ENCODE measurements around the gene SP3.

The SP3 gene

DNA sequence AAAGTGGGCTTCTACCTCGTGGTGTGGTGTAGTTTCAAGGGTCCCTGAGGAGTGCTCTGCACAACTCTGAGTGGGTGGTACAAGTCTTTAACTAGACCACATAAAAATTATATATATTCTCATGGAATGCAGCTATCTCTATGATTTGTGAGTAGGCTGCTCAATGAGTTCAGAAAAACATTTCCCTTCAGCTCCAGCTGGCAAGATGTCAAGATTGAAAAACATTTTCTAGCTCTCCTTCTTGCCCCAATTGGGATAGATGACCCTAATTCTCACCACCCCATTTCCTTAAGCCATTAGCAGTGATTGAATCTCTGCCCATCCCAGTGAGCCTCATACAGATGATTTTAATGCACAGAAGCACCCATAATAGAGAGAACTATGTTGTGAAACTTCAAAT, 28.3 kb upstream of the SP3 start:
- no peak for DNase-seq

DNA sequence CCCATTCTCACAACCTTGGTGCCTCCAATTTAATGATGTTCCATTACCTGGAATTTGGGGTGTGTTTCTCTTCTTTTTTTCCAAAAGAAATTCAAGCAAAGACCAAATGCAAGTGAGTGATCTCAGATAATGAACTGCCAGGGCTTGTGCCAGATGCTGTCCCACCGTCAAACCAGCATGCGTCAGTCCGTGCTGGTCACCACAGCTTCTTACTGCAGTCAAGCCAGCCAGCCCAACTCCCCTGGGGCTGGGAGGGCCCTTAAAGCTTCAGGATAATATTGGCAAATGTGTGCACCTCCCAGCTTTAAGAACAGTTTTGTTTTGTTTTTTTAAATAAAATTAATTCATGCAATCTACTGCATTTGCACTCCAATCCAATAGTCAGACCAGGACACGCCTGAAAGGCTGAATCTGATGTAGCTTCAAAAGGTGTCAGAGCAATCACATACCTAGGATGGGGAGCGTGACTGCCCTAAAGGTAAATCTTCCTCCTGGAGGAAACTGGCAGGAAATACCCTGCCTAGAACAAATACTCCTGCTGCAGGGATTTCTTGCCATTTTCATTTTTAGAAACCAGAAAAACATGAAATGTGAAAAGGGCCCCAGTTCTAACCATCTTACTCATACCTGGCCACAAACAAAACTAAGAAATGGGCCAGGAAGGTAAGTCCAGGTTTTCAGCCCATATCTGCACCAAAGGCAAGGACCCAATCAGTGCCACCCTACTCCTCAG, 26.8 kb upstream of the SP3 start:
- DNase-seq = no peak

DNA sequence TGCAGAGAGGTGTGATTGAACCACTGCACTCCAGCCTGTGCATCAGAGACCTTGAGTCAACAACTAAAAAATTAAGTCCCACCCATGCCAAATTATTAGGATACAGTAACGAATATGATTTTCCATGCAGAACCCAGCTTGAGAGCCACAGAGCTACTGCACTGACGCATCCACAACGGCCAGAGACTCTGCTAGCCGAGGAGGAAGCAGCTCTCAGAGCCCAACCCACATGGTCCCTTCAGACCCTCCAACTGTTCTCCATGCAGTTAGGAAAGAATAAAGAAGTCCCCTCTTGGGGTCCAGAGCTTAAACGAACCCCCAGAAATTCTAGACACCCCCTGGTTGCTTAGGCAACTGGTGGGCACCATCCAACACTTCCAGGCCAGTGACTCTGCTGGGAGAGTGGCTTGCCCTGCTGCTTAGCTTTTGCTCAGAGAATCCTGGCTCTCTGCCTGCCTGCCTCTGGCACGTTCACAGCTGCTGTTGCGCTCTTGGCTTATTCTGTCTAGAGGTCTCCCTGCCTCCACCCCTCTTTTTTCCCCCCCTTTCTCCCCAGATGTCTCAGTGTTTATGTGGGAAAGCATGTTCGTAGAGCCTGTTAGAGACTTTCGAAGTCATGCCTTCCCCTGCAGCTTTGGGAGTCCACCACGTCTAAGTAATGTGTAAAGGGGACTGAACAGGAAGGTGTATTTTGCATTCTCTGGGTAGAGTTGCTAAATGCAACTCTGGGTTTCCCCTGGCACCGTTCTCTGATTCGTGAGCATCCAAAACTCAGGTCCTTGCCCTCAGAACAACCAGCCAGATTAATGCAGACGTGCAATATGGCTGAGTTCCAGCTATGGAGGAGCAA, 26.0 kb upstream of the SP3 start:
- no peak for DNase-seq

DNA sequence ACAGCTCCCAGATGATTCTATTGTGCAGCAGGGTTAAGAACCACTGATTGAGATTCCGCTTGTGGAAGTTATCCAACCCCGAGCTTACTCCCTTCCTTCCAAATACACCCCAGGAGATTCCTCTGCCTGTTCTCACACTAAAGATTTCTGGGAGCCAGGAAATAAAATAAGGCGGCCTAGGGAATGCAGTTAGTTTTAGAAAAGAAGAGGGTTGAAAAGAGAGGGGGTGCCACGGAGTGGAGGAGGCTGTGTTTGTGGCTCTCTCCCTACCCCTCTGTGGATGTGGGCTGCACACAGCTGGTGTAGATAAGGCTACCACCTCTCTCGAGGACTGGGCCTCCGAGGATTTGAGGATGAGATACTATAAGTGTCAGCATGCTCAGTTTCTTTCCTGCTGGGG, 25.1 kb upstream of the SP3 start:
- DNase-seq = no peak

- no peak for DNase-seq
Observed at GRCh38 chr2:173989884-173990215, 24.7 kb upstream of the SP3 start.

DNA sequence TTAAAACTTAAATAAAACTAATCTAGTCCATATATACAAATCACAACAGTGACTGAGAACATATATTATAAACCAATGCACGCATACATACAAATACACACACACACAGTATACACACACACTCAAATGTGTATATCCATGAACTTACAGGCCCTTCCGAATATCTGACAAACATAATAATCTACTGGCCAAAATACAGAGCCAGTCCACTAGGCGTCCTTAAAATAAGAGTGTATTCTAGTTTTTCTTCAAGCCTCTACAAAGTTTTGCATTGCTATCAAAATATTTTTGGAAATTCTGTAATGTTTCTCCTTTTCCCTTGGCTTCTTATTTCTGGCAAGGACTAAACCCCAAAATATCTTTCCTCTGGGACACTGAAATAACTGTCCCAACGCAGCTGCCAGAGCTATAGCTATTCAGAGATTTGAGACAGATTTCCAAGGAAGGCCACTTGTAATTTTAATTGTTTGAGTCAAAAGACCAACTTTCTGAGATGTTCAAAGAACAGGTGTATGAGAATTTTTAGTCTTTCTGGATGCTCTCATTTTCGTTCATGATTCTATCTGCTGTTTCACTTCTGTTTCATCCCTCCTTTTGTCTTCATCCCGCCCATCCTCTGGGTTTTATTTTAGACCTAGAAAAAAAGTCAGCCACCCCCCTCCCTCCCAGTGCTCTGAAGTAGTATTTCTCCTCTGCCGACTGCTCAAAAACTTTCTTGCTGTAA, 24.1 kb upstream of the SP3 start:
- no peak for DNase-seq

- no peak for DNase-seq
Observed at GRCh38 chr2:173986805-173987204, 21.6 kb upstream of the SP3 start.

- no peak for DNase-seq
Observed at GRCh38 chr2:173985605-173985992, 20.4 kb upstream of the SP3 start.

- DNase-seq = no peak
Observed at GRCh38 chr2:173984866-173985604, 19.9 kb upstream of the SP3 start.

DNA sequence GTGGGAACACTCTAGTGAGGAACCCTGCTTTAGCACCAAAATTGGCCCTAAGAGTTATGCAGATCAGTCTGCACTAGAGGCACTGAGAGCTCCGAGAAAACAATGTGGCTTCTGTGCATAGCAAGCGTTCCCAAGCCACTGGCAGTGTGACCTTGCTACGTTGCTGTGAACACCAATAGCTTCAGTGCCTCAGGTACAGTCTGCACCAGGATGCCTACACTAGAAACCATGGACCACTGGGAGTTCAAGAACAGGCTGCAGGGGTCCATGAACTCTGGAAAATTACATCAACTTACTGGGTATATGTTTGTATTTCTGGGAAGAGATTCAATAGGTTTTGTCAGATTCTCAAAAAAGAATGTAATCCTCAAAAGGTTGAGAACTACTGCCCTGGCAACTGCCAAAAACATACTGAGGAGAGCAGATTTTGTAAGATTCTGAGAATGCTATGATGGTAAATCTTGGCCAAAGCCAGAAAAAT, 18.3 kb upstream of the SP3 start:
- DNase-seq = no peak

- no peak for DNase-seq
Observed at GRCh38 chr2:173982918-173983317, 17.7 kb upstream of the SP3 start.

DNA sequence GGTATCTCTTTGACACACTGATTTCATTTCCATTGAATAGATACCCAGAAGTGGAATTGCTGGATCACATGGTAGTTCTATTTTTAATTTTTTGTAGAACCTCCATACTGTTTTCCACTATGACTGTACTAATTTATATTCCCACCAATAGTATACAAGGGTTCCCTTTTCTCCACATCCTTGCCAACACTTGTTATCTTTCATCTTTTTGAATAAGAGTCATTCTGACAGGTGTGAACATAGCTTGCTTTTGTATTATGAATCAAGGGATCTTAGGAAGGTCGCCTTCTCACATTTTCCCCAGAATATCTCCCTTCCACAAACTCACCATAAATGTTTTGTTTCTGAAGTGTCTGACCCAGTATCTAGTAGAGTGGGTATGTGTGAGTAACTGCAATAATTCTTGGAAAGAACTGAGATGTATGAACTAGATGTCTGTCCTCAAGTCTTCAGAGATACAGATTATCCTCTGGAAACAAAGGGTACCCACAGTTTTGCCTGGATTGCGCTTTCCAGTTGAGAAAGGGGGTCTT, 17.1 kb upstream of the SP3 start:
- DNase-seq = no peak

DNA sequence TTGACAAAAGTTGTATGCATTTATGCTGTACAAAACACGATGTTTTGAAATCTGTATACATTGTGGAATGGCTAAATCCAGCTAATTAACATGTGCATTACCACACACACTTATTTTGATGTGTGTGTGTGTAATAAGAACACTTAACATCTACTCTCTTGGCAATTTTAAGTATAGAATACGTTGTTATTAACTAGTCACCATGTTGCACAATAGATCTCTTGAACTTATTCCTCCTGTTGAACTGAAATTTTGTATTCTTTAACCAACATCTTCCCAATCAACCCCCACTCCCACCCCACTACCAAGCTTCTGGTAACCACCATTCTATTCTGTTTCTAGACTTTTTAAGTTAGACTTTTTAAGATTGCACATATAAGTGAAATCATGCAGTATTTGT, 16.3 kb upstream of the SP3 start:
- no peak for DNase-seq

- DNase-seq = no peak
Observed at GRCh38 chr2:173979751-173980351, 14.7 kb upstream of the SP3 start.

- no peak for DNase-seq
Observed at GRCh38 chr2:173978447-173978846, 13.3 kb upstream of the SP3 start.

GRCh38 chr2:173972636-173973035, 7.5 kb upstream of the SP3 start:
- DNase-seq = no peak

GRCh38 chr2:173972165-173972564, 7.0 kb upstream of the SP3 start:
- DNase-seq = no peak

GRCh38 chr2:173970516-173970924, 5.3 kb upstream of the SP3 start:
- DNase-seq = no peak

DNA sequence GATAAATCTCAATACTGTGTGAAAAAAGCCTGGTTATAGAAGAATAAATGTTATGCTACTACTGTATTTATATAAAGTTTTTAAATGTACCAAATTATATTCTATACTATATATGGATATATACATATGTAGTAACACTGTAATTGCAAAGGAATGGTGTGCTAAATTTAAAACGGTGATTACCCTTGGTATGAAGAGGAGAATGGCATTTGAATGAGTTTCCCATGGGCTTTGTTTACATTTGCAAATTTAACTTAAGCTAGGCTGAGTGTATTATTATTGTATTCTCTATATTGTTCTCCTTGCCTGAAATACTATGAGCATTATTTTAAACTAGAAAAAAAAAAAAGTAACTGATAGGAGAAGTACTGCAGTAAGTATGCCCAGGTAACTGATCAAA, 4.7 kb upstream of the SP3 start:
- DNase-seq = no peak

DNA sequence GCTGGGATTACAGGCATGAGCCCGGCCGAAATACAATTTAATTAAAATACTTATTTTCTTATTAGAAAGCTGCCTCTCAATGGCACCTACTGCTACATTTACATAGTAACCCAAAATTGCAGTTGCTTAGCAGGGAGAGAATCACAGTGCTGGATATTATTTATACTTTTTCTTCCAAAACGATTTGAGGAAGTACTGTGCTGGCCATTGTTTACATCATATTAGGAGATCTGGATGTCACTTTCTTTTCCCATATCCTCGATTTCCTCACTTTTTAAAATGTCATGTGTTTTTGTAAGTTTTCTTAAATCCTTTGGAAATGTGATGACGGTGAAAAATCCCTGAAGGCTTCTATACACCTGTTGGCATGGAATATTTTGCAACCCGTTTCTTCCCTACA, 3.4 kb upstream of the SP3 start:
- DNase-seq = no peak

GRCh38 chr2:173966274-173967098, 1.3 kb upstream of the SP3 start:
- no peak for DNase-seq

Data from NCI-H1048 (cell line).